Measurements from ENCODE around the gene TMEM212.

Gene TMEM212

DNA sequence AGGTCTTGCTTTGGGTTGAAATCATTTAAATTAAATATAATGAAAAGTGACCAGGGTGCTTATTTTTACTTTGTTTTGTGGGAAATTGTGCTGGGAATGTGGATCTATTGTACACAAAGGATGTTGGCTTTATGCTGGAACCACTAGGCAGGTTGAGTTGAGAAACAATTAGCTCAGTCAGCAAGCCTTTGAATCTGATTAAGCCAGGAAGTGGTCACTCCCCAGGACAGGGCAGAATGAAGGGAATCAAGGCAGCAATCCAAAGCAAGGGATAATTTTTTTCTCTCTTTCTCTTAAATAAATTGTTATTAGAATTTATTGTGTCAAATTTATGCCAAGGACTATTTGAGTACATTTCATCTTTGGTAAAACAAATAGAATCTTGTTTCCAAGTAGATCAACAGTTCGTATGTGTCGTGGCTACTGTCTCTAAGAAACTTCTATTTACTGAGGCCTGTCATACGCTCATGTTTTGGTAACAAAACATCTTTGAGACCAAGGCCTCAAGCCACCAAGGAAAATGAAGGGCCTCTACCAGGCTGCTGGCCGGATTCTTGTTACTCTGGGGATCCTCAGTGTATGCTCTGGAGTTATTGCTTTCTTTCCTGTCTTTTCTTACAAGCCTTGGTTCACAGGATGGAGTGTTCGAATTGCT is at the start of gene TMEM212:
TMEM212 (plus strand) TSS at position 486 of the 655 bp plus-strand sequence; CDS start at position 521, 35 bp downstream.
- Histone ChIP-seq H3K27me3 (ENCODE audit: control insufficient read depth in 2 of 2, insufficient read depth in 2 of 2, low read length in 2 of 2) (no peaks in the 10 kb centered on the region), H3K9me3 (ENCODE audit: control insufficient read depth in 2 of 2, low read length in 2 of 2) (no peaks in the 10 kb centered on the region), H3K36me3 (ENCODE audit: control insufficient read depth in 2 of 2, insufficient read depth in 2 of 2, low read length in 2 of 2) (no peaks in the 10 kb centered on the region), H3K27ac (ENCODE audit: low read depth in 2 of 2, low read length in 2 of 2) (no peak within 1 kb of the TSS), H3K9ac (ENCODE audit: low read depth in 1 of 2, low read length in 2 of 2) (no peak within 1 kb of the TSS), H3K4me3 (ENCODE audit: low read length in 2 of 2) (no peak within 1 kb of the TSS), H3K4me1 (ENCODE audit: control insufficient read depth in 2 of 2, insufficient read depth in 2 of 2, low read length in 2 of 2) (peaks cover 0 to 4% of the 10 kb centered on the region in 2 donors)

DNA sequence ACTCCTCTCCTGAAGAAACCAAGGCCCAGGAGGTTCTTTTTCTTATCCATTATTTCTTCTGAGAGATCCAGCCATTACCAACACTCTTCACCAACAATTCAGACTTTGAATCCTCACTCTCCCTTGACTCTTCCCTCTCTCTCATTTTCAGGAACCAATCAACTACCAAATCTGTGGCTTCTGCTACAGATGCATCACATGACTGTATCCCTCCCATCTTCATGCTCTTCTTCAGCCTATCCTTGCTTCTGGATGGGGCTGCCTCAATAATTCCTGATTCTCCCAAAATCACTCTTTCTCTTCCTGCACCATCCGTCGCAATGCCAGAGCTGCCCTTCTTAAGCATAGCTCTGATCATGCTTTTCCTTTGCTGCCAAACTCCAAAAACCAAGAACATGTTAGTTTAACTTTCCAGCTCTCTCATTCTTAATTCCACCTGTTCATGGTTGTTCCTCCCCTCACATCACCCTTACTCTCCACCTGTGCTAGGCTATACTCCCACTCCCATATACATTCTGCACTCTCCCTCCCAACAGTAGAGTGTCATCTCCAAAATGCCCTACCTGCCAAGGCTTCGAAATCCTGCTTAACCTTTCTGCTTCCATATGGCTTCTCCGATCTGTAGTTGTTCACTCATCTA is 46.4 kb upstream of the TMEM212 start:
- Histone ChIP-seq H3K36me3 (ENCODE audit: control insufficient read depth in 2 of 2, insufficient read depth in 2 of 2, low read length in 2 of 2) (no peaks in the 10 kb centered on the region), H3K9ac (ENCODE audit: low read depth in 1 of 2, low read length in 2 of 2) (no peak overlapping the region), H3K27me3 (ENCODE audit: control insufficient read depth in 2 of 2, insufficient read depth in 2 of 2, low read length in 2 of 2) (no peaks in the 10 kb centered on the region), H3K9me3 (ENCODE audit: control insufficient read depth in 2 of 2, low read length in 2 of 2) (no peaks in the 10 kb centered on the region), H3K4me1 (ENCODE audit: control insufficient read depth in 2 of 2, insufficient read depth in 2 of 2, low read length in 2 of 2) (peaks cover 5 to 10% of the 10 kb centered on the region in 2 donors), H3K4me3 (ENCODE audit: low read length in 2 of 2) (no peak overlapping the region), H3K27ac (ENCODE audit: low read depth in 2 of 2, low read length in 2 of 2) (no peak overlapping the region)

DNA sequence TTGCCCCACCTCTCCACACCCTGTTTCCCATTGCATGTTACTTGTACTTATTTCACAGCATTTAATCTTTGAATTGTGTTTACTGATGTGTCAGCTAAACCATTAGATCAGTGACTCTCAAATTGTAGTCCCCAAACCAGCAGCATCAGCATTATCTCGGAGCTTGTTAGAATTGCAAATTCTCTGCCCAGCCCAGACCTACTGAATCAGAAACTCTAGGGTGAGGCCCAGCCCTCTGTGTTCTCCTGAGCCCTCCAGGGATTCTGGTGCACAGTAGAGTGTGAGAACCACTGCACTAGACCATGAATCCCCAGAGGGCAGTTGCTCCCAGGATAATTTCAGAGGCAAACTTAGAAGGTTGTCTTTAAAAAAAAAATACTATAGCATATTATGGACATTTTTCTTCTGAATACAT is 45.9 kb upstream of the TMEM212 start:
- no peaks in the 10 kb centered on the region for H3K36me3 ChIP-seq (ENCODE audit: control insufficient read depth in 2 of 2, insufficient read depth in 2 of 2, low read length in 2 of 2)
- H3K4me3 ChIP-seq (ENCODE audit: low read length in 2 of 2): no peak overlapping the region
- no peak overlapping the region for H3K9ac ChIP-seq (ENCODE audit: low read depth in 1 of 2, low read length in 2 of 2)
- peaks cover 1 to 10% of the 10 kb centered on the region in 2 donors for H3K4me1 ChIP-seq (ENCODE audit: control insufficient read depth in 2 of 2, insufficient read depth in 2 of 2, low read length in 2 of 2)
- no peaks in the 10 kb centered on the region for H3K9me3 ChIP-seq (ENCODE audit: control insufficient read depth in 2 of 2, low read length in 2 of 2)
- no peaks in the 10 kb centered on the region for H3K27me3 ChIP-seq (ENCODE audit: control insufficient read depth in 2 of 2, insufficient read depth in 2 of 2, low read length in 2 of 2)
- H3K27ac ChIP-seq (ENCODE audit: low read depth in 2 of 2, low read length in 2 of 2): no peak overlapping the region

DNA sequence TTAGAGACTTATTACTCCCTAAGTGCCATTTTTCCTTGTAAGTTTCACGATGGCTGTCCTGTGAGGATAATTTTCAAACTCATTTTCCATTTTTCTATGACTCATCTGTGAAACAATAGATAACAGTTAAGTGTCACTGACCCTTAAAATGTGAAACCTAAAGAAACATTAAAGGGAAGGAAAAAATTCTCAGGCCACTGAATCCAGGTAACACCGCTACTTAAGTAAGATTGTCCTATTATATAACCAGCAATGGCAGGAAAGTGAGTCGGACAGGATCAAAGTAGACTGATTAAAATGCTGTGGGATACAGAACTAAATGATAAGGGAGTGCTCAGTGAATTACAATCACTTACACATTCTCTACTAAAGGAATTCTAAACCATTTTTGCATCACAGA is 45.3 kb upstream of the TMEM212 start:
- Histone ChIP-seq H3K9ac (ENCODE audit: low read depth in 1 of 2, low read length in 2 of 2) (no peak overlapping the region), H3K27ac (ENCODE audit: low read depth in 2 of 2, low read length in 2 of 2) (no peak overlapping the region), H3K4me1 (ENCODE audit: control insufficient read depth in 2 of 2, insufficient read depth in 2 of 2, low read length in 2 of 2) (peaks cover 0 to 16% of the 10 kb centered on the region in 2 donors), H3K27me3 (ENCODE audit: control insufficient read depth in 2 of 2, insufficient read depth in 2 of 2, low read length in 2 of 2) (no peaks in the 10 kb centered on the region), H3K4me3 (ENCODE audit: low read length in 2 of 2) (no peak overlapping the region), H3K36me3 (ENCODE audit: control insufficient read depth in 2 of 2, insufficient read depth in 2 of 2, low read length in 2 of 2) (no peaks in the 10 kb centered on the region), H3K9me3 (ENCODE audit: control insufficient read depth in 2 of 2, low read length in 2 of 2) (no peaks in the 10 kb centered on the region)

DNA sequence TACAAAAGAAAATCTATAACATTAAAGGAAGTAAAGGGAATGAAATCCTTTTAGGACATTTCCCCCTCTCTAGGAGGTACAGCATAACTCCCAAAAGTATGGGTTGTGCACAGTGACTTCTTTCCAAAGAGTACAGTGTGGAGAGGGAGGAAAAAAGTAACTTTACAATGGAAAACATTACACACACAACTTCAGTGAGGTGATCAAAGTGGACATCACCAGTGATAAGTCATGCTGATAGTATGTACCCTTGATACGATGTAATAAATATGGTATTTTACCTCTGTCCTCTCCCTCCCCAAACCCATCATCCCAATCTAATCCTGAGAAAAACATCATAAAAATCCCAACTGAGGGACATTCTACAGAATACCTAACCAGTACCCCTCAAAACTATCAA is 43.6 kb upstream of the TMEM212 start:
- H3K36me3 ChIP-seq (ENCODE audit: control insufficient read depth in 2 of 2, insufficient read depth in 2 of 2, low read length in 2 of 2): peaks cover 0 to 2% of the 10 kb centered on the region in 2 donors
- H3K4me1 ChIP-seq (ENCODE audit: control insufficient read depth in 2 of 2, insufficient read depth in 2 of 2, low read length in 2 of 2): peaks cover 1 to 17% of the 10 kb centered on the region in 2 donors

DNA sequence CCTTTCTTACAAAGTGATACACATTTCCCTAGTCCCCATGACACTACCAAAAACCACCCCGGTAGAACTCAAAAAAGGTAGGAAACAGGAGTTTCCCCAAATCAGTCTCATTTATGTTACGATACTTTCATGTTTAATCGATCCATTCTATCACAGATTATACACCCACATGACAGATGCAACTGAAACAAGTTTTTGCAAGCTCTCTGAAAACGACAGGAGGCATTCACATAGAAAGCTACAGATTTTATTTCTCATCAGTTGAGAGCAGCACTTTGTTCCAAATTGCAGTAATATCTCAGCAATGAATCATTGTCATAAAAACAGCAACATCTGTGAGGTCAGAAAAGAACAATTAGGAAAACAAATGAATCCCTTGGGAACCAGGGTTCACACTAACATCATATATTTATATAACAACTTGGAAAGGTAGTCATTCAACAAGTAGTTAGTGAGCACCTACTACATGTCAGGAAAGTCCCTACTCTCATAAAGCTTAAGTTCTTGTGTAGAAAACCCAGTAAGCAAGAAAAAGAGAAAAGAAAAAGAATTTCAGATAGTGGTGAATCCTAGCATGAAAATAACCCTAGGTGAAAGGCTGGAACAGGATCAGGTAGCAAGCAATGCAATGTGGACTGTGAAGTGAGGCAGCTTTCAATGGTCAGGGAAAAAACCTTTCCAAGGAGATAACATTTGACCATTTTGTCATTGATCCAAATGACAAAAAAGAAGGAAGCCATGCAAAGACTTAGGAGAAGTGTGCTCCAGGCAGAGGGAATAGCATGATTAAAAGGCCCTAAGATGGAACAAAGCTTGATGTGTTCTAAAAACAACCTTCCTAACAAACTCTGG is 41.2 kb upstream of the TMEM212 start:
- no peak overlapping the region for H3K4me3 ChIP-seq (ENCODE audit: low read length in 2 of 2)
- peak overlapping the region; percentile 43 to 54 for H3K27ac ChIP-seq (ENCODE audit: low read depth in 2 of 2, low read length in 2 of 2)
- H3K9ac ChIP-seq (ENCODE audit: low read depth in 1 of 2, low read length in 2 of 2): no peak overlapping the region
- H3K27me3 ChIP-seq (ENCODE audit: control insufficient read depth in 2 of 2, insufficient read depth in 2 of 2, low read length in 2 of 2): no peaks in the 10 kb centered on the region
- H3K9me3 ChIP-seq (ENCODE audit: control insufficient read depth in 2 of 2, low read length in 2 of 2): no peaks in the 10 kb centered on the region
- H3K4me1 ChIP-seq (ENCODE audit: control insufficient read depth in 2 of 2, insufficient read depth in 2 of 2, low read length in 2 of 2): peaks cover 13 to 35% of the 10 kb centered on the region in 2 donors
- peaks cover 0 to 2% of the 10 kb centered on the region in 2 donors for H3K36me3 ChIP-seq (ENCODE audit: control insufficient read depth in 2 of 2, insufficient read depth in 2 of 2, low read length in 2 of 2)

More for the DNA sequence above, 43.6 kb upstream of the TMEM212 start:
- no peak overlapping the region for H3K9ac ChIP-seq (ENCODE audit: low read depth in 1 of 2, low read length in 2 of 2)
- H3K9me3 ChIP-seq (ENCODE audit: control insufficient read depth in 2 of 2, low read length in 2 of 2): no peaks in the 10 kb centered on the region
- H3K27ac ChIP-seq (ENCODE audit: low read depth in 2 of 2, low read length in 2 of 2): no peak overlapping the region
- no peak overlapping the region for H3K4me3 ChIP-seq (ENCODE audit: low read length in 2 of 2)
- no peaks in the 10 kb centered on the region for H3K27me3 ChIP-seq (ENCODE audit: control insufficient read depth in 2 of 2, insufficient read depth in 2 of 2, low read length in 2 of 2)

DNA sequence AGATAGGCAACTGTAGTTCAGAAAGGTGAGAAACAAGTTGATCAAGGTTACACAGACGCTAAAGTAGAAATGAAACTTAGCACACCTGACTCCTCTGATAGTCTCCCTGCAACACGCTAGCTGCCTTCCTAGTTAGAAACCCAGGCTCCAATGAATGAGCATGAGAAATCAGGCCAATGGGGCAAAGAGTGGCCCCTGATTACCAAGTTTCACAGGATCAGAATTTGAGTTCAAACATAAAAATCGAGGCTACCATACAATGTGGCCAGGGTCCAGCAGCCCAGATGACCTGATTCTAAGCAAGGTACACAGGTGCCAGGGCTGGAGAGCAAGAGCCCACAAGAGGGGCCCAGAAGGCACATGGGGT is 40.6 kb upstream of the TMEM212 start:
- peak overlapping the region; percentile 43 to 54 for H3K27ac ChIP-seq (ENCODE audit: low read depth in 2 of 2, low read length in 2 of 2)
- no peak overlapping the region for H3K9ac ChIP-seq (ENCODE audit: low read depth in 1 of 2, low read length in 2 of 2)
- no peaks in the 10 kb centered on the region for H3K27me3 ChIP-seq (ENCODE audit: control insufficient read depth in 2 of 2, insufficient read depth in 2 of 2, low read length in 2 of 2)
- peaks cover 14 to 39% of the 10 kb centered on the region in 2 donors for H3K4me1 ChIP-seq (ENCODE audit: control insufficient read depth in 2 of 2, insufficient read depth in 2 of 2, low read length in 2 of 2)
- H3K36me3 ChIP-seq (ENCODE audit: control insufficient read depth in 2 of 2, insufficient read depth in 2 of 2, low read length in 2 of 2): peaks cover 0 to 2% of the 10 kb centered on the region in 2 donors
- H3K9me3 ChIP-seq (ENCODE audit: control insufficient read depth in 2 of 2, low read length in 2 of 2): no peaks in the 10 kb centered on the region
- no peak overlapping the region for H3K4me3 ChIP-seq (ENCODE audit: low read length in 2 of 2)

DNA sequence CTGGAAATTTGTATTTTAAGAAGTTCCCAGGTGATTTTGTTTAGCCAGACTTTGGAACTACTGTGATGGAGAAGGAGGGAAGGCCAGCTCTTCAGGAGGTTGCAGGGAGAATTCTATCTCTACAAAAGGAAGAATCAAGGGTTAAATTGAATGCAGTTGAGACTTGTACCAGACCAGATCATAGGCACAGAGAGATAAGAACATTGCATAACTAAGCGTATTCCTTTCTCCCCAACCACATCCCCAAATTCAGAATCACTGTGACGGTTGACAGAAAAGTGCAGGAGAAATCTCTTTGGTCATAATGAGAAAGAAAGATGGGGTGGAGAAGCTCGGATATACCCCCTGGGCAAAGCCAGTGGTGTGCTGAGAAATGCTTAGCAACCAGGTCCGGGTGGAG is 40.1 kb upstream of the TMEM212 start:
- Histone ChIP-seq H3K4me3 (ENCODE audit: low read length in 2 of 2) (no peak overlapping the region), H3K4me1 (ENCODE audit: control insufficient read depth in 2 of 2, insufficient read depth in 2 of 2, low read length in 2 of 2) (peaks cover 14 to 41% of the 10 kb centered on the region in 2 donors), H3K27ac (ENCODE audit: low read depth in 2 of 2, low read length in 2 of 2) (no peak overlapping the region)

DNA sequence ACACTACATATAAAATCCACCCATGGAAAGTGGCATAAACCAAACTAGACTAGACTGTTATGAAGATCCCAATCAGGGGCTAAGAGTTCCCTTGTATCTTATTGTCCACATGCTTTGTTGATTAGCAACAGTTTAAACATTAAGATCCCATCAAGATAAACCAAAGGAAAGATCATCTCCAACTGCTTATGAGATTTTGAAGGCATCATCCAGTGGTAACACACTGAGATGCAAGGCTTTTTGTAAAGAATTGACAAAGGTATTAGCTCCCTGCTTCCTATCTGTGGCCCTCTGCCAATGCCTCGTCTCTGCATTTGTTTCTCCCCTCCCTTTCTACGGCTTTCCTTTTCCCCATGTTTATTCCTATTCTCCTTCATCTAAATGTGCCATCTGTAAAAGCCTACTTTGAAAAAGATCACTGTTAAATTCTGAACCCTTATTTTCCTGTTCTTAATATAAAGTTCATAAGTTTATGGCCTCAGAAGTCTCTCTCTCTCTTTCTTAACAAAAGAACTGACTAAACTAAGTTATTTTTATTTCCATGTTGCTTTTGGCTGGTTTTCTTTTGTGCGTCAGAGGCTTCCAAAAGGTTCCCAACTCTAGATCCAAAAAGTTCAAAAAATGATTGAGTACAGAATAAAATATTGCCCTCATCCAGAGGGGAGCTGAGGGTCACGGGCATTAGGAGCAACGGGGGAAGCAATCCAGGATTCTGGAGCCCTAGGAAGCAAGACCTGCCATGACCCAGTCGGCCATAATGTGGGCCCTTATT is 38.3 kb upstream of the TMEM212 start:
- Histone ChIP-seq H3K9ac (ENCODE audit: low read depth in 1 of 2, low read length in 2 of 2) (no peak overlapping the region), H3K4me1 (ENCODE audit: control insufficient read depth in 2 of 2, insufficient read depth in 2 of 2, low read length in 2 of 2) (peaks cover 14 to 45% of the 10 kb centered on the region in 2 donors), H3K4me3 (ENCODE audit: low read length in 2 of 2) (no peak overlapping the region)

More for the DNA sequence above, 40.1 kb upstream of the TMEM212 start:
- peaks cover 0 to 2% of the 10 kb centered on the region in 2 donors for H3K36me3 ChIP-seq (ENCODE audit: control insufficient read depth in 2 of 2, insufficient read depth in 2 of 2, low read length in 2 of 2)
- H3K9ac ChIP-seq (ENCODE audit: low read depth in 1 of 2, low read length in 2 of 2): no peak overlapping the region
- no peaks in the 10 kb centered on the region for H3K27me3 ChIP-seq (ENCODE audit: control insufficient read depth in 2 of 2, insufficient read depth in 2 of 2, low read length in 2 of 2)
- no peaks in the 10 kb centered on the region for H3K9me3 ChIP-seq (ENCODE audit: control insufficient read depth in 2 of 2, low read length in 2 of 2)

More for the DNA sequence above, 38.3 kb upstream of the TMEM212 start:
- H3K27me3 ChIP-seq (ENCODE audit: control insufficient read depth in 2 of 2, insufficient read depth in 2 of 2, low read length in 2 of 2): no peaks in the 10 kb centered on the region
- no peaks in the 10 kb centered on the region for H3K9me3 ChIP-seq (ENCODE audit: control insufficient read depth in 2 of 2, low read length in 2 of 2)
- peak overlapping the region; percentile 57 to 63 for H3K27ac ChIP-seq (ENCODE audit: low read depth in 2 of 2, low read length in 2 of 2)
- peaks cover 0 to 2% of the 10 kb centered on the region in 2 donors for H3K36me3 ChIP-seq (ENCODE audit: control insufficient read depth in 2 of 2, insufficient read depth in 2 of 2, low read length in 2 of 2)

Measured in mucosa of rectum (tissue), 2 donors.